ENCODE data around the gene DYNAP.

GRCh38 chr18:54622084-54622483 lies 31.0 kb downstream of the DYNAP start:
- TF ChIP-seq CTCF (IDR thresholded peaks at IDR 0.05; ENCODE audit: low read depth, low read length) (no peak), MAX (IDR thresholded peaks at IDR 0.05; ENCODE audit: low read depth, low read length) (no peak)
